OCI-LY3 (cell line): ENCODE results near the gene CYBRD1.

Experiments
- H2AFZ ChIP-seq: fragments of 200-600, 300-600 bp; shearing (Covaris generic); 2 replicates; pipeline ENCODE4 v1.6.0; 2014; ENCODE audit warnings: antibody characterized with exemption, low read depth, low read length
- H3K27ac ChIP-seq: fragments of 200-600, 300-600 bp; sonication (generic); 2 replicates; pipeline ENCODE4 v1.5.1; 2014; ENCODE audit warnings: mild to moderate bottlenecking, low read length, moderate library complexity, mixed read lengths
- H3K27me3 ChIP-seq: fragments of 200-600, 300-600 bp; sonication (generic); 2 replicates; pipeline ENCODE4 v1.6.1; 2014; ENCODE audit warnings: low read depth, low read length, mixed read lengths
- H3K36me3 ChIP-seq: fragments of 200-600, 300-600 bp; sonication (generic); replicated peaks from 2 replicates; pipeline ENCODE3; 2014; ENCODE audit warnings: low read depth, low read length, mixed read lengths
- H3K4me1 ChIP-seq: fragments of 300-600, 200-600 bp; sonication (generic); 2 replicates; pipeline ENCODE4 v1.6.1; 2014; ENCODE audit warnings: low read length, mixed read lengths
- H3K4me2 ChIP-seq: fragments of 200-600, 300-600 bp; sonication (generic); 2 replicates; pipeline ENCODE4 v1.6.1; 2014; ENCODE audit warnings: low read length, mixed read lengths
- H3K4me3 ChIP-seq: fragments of 300-600, 200-600 bp; sonication (generic); 2 replicates; pipeline ENCODE4 v1.5.1; 2014; ENCODE audit warnings: antibody characterized with exemption, mild to moderate bottlenecking, low read length, moderate library complexity
- H3K79me2 ChIP-seq: fragments of 300-600, 200-600 bp; shearing (Covaris generic); 2 replicates; pipeline ENCODE4 v1.6.1; 2014; ENCODE audit warnings: mild to moderate bottlenecking, low read length, mixed read lengths
- H3K9ac ChIP-seq: fragments of 300-600, 200-600 bp; shearing (Covaris generic); 2 replicates; pipeline ENCODE4 v1.6.0; 2014; ENCODE audit warnings: mild to moderate bottlenecking, low read length, moderate library complexity
- H3K9me3 ChIP-seq: fragments of 200-600, 300-600 bp; shearing (Covaris generic); 2 replicates; pipeline ENCODE4 v1.6.1; 2014; ENCODE audit warnings: low read length, mixed read lengths; ENCODE audit not compliant: insufficient read depth
- H4K20me1 ChIP-seq: fragments of 200-600, 300-600 bp; sonication (generic); 2 replicates; pipeline ENCODE4 v1.6.1; 2016; ENCODE audit warnings: low read length, mixed read lengths; ENCODE audit not compliant: insufficient read depth
- EZH2phosphoT487 ChIP-seq: fragments of 200-600 bp; shearing (Covaris generic); IDR thresholded peaks from 2 replicates; pipeline ENCODE4 v1.6.1; 2018; ENCODE audit warnings: antibody characterized with exemption, mixed run types, low read depth
- TF ChIP-seq, protein P1 (sequence below): fragments of 200-600, 300-600 bp; sonication (generic); IDR thresholded peaks from 2 replicates; pipeline ENCODE4 v1.5.1; 2014; ENCODE audit warnings: antibody characterized with exemption, low read length, low read depth

CYBRD1 gene

DNA sequence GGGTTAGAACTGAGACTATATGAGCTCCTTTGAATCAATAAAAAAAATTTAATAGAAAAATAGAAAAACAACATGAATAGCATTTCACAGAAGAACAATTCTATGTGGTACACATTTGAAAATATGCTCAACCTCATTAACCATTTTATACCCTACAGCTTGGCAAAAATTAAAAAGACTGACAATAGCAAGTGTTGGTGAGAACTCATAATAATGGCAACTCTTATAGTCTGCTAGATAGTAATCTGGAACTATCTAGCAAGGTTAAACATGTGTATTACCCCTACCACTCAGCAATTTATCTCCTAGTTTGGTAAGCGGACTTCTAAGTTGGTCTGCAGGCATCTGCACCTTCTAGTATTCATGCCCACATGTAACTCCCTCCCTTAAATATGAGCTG is 67.8 kb downstream of the CYBRD1 start:
- Histone ChIP-seq H3K4me2 (no peak overlapping the region), H3K4me1 (no peaks in the 10 kb centered on the region), H2AFZ (no peak overlapping the region), H3K4me3 (no peak overlapping the region), H4K20me1 (no peaks in the 10 kb centered on the region), H3K27me3 (no peaks in the 10 kb centered on the region), H3K36me3 (no peaks in the 10 kb centered on the region), H3K9ac (no peak overlapping the region), H3K9me3 (peaks cover 3% of the 10 kb centered on the region; the same call in 1 of the 2 replicates), H3K79me2 (no peaks in the 10 kb centered on the region), H3K27ac (no peak overlapping the region)
- TF ChIP-seq, protein P1, sequence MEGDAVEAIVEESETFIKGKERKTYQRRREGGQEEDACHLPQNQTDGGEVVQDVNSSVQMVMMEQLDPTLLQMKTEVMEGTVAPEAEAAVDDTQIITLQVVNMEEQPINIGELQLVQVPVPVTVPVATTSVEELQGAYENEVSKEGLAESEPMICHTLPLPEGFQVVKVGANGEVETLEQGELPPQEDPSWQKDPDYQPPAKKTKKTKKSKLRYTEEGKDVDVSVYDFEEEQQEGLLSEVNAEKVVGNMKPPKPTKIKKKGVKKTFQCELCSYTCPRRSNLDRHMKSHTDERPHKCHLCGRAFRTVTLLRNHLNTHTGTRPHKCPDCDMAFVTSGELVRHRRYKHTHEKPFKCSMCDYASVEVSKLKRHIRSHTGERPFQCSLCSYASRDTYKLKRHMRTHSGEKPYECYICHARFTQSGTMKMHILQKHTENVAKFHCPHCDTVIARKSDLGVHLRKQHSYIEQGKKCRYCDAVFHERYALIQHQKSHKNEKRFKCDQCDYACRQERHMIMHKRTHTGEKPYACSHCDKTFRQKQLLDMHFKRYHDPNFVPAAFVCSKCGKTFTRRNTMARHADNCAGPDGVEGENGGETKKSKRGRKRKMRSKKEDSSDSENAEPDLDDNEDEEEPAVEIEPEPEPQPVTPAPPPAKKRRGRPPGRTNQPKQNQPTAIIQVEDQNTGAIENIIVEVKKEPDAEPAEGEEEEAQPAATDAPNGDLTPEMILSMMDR: no peak
- TF ChIP-seq EZH2phosphoT487: no peak

DNA sequence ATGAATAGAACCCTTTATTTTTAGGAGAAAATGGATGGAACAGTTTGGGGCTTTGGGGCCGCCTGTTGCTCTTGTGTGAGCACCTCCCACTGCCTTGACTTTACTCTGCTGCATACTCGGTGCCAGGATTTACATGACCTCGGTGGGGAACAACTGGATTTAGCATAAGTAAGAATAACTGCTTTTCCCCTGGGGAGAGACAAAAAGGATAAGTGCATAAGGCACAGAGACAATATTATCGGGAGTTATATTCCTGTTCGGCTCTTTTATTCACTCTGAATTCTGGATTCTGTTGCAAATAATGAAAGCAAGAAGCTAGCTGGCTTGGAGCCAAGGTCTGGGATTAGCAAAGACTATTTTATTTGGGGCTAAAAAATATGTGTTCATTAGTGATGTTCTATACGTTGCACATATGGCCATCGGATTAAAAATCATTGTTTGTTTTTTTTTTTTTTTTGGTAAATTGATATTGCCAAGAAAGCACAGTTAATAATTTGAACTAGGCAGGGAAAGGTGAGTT is 69.8 kb downstream of the CYBRD1 start:
- Histone ChIP-seq H3K4me2 (no peak overlapping the region), H3K27me3 (no peaks in the 10 kb centered on the region), H3K79me2 (no peaks in the 10 kb centered on the region), H3K27ac (no peak overlapping the region), H3K4me1 (no peaks in the 10 kb centered on the region), H3K9ac (no peak overlapping the region), H3K4me3 (no peak overlapping the region), H3K9me3 (no peaks in the 10 kb centered on the region), H4K20me1 (no peaks in the 10 kb centered on the region), H2AFZ (no peak overlapping the region), H3K36me3 (no peaks in the 10 kb centered on the region)
- TF ChIP-seq, protein P1: no peak
- TF ChIP-seq EZH2phosphoT487: no peak

DNA sequence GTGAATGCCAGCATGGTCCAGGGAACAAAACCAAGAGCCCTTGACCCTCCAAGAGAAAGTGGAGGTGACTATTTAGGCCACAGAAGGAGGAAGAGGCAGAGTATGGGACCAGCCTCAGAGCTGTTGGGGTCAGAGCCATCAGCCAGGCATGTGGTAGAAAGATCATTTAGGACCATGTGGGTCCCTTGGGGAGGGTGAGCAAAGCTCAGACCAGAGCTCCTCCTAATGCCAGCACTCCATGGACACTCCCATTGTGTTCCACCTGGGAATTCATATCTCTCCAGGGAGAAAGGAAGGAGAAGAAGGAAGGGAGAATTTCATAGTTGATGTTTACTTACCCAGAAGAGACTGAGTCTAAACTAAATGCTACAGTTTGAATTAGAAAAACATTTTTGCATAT is 73.2 kb downstream of the CYBRD1 start:
- H3K4me3 ChIP-seq: no peak overlapping the region
- H3K79me2 ChIP-seq: no peaks in the 10 kb centered on the region
- peaks cover 10% of the 10 kb centered on the region for H3K27me3 ChIP-seq
- H3K4me2 ChIP-seq: no peak overlapping the region
- TF ChIP-seq, protein P1: no peak
- no peak for TF ChIP-seq EZH2phosphoT487
- no peaks in the 10 kb centered on the region for H4K20me1 ChIP-seq
- H3K9ac ChIP-seq: no peak overlapping the region
- H3K36me3 ChIP-seq: no peaks in the 10 kb centered on the region
- no peak overlapping the region for H3K27ac ChIP-seq
- H3K4me1 ChIP-seq: no peaks in the 10 kb centered on the region
- no peaks in the 10 kb centered on the region for H3K9me3 ChIP-seq
- no peak overlapping the region for H2AFZ ChIP-seq

DNA sequence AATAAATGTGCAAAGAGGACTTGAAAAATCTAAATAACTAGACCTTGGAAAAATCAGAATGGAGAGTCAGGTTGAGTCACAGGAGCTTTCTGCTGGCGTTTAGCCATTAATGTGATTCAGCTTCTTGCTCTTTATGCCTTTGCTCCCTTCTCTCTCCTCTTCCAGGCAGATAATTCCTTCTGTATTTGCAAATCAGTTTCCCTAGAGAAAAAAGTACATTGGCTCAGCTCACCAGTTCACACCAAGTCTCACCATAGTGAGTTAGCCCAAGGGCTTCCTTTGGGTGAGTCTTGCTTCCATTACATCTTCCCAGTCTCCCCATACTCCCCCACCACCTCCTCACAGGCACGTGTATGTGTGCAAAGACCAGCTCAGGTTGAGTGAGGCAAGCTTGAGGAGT is 73.6 kb downstream of the CYBRD1 start:
- no peaks in the 10 kb centered on the region for H3K79me2 ChIP-seq
- no peak overlapping the region for H3K27ac ChIP-seq
- H3K4me2 ChIP-seq: no peak overlapping the region
- no peak overlapping the region for H2AFZ ChIP-seq
- TF ChIP-seq, protein P1: no peak
- no peak for TF ChIP-seq EZH2phosphoT487
- H3K27me3 ChIP-seq: peaks cover 14% of the 10 kb centered on the region
- H3K9me3 ChIP-seq: no peaks in the 10 kb centered on the region
- H4K20me1 ChIP-seq: no peaks in the 10 kb centered on the region
- H3K36me3 ChIP-seq: no peaks in the 10 kb centered on the region
- H3K4me3 ChIP-seq: no peak overlapping the region
- H3K9ac ChIP-seq: no peak overlapping the region
- H3K4me1 ChIP-seq: no peaks in the 10 kb centered on the region
